Kidney glomerular epithelial cell (primary cell): Measurements from ENCODE around the gene FAM120A.

ENCODE experiments used
- DNase-seq: peaks from one replicate; lab custom pipeline; 2025; lab: John Stamatoyannopoulos, UW

The FAM120A gene

DNA sequence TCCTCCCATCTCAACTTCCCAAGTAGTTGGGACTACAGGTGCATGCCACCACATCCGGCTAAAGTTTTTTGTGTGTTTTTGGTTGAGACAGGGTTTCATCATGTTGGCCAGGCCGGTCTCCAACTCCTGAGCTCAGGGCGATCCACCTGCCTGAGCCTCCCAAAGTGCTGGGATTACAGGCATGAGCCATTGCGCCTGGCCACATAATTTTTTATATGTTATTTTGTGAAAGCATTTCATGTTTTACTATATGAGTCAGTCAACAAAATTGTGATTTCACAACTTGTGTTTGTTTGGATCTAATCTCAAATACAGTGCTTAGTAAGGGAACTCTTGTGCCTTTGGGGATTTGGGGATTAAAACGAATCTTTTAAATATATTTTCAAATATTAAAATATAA is 21.9 kb downstream of the FAM120A start:
- DNase-seq, result no peak

- DNase-seq, result no peak
Observed at GRCh38 chr9:93475108-93475507, 23.6 kb downstream of the FAM120A start.

- DNase-seq, result no peak
Observed at GRCh38 chr9:93475856-93476255, 24.4 kb downstream of the FAM120A start.

GRCh38 chr9:93476924-93477323 is 25.4 kb downstream of the FAM120A start:
- no peak for DNase-seq

DNA sequence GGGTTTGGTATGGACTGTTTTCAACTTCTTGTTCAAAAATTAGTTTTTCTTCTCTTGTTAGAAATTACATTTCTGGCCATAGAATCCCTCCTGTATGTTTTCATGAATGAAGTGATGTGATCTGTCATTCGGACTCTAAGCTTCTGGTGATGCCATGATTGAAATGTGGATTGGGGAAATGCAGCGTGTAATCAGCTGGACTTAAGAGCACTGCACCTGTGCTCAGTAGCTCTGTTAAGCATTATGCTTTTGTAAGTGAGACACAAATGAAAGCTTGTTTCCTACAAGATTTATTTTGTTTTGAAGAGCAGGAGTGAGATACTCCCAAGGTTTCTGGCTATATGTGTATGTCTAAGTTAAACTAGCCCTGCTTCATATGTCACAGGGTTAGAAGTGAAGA is 25.9 kb downstream of the FAM120A start:
- no peak for DNase-seq

DNA sequence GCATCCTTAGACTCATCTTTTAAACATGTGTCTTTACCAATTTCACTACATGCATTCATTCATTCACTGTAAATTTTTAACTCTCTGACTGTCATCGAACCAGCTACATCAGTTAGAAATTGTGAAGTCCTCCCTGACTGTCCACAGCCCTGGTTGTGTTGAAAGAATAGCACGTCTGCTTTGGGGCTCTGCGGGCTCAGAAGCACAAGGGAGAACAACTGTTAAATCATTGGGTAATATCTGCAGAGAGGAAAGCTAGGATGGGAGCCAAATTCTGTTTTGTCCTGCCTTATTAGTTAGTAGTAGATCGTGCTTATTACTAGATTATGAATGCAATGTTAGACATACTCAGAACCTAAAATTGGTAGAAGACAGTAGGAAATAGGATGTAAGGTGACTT is 28.2 kb downstream of the FAM120A start:
- DNase-seq, result no peak

DNA sequence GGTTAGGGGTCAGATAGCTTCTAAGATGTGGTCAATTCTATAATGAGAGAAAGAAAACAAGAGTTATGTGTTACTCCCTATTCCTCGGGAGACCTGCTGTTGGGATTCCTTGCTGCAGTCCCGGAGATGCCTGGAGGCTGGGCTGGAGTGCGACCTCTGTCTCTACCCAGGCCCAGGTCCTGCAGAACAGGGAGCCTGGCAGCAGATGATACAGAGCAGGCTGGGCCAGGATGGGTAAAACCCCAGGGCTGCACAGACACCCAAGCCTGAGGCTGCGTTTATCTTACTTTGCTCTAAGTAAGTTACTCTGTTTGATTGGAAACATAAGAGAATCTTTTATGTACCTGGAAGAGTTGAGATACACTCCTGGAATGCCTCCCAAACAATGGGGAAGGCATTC is 28.8 kb downstream of the FAM120A start:
- no peak for DNase-seq

GRCh38 chr9:93480728-93481324 is 29.3 kb downstream of the FAM120A start:
- DNase-seq, result no peak

DNA sequence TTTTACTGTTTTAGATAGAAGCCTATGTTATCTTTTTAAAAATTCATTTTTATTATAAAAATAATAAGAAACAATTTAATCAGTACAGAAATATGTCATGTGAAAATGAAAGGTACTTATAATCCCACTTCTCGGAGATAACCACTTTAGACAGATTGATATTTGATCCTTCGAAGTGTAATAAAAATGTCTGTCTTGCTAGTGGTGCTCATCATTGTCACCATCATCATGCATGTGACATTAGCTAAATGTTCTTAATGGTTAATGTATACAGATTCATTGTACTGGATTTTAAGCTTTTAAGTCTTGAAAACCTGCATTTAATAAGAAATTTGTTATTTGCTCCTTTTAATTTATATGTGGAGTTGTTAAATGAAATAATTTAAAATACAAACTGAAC is 32.0 kb downstream of the FAM120A start:
- DNase-seq, result no peak

- no peak for DNase-seq
Observed at GRCh38 chr9:93486268-93486667, 34.8 kb downstream of the FAM120A start.

- no peak for DNase-seq
Observed at GRCh38 chr9:93488244-93488643, 36.8 kb downstream of the FAM120A start.

GRCh38 chr9:93491593-93492232 is 40.2 kb downstream of the FAM120A start:
- DNase-seq, result no peak

DNA sequence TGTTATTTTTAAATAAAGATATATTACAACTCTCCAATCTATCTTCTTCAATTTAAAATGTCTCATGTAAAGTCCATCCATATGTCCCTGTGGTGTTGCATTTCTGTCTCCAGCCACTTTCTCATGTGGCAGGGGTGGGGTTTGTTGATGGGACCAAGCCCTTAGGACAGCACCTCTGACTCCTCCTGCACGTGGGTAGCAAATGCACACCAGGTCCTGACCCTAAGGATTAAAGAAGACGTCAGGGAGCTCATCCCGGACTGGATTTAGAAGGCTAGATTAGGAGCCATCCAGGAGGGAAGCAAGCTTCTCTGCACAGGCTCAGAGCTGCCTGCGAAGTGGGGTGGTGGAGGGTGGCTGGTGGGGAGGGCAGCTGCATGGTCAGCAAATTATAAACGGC is 40.8 kb downstream of the FAM120A start:
- no peak for DNase-seq

GRCh38 chr9:93493949-93494348 is 42.5 kb downstream of the FAM120A start:
- no peak for DNase-seq

DNA sequence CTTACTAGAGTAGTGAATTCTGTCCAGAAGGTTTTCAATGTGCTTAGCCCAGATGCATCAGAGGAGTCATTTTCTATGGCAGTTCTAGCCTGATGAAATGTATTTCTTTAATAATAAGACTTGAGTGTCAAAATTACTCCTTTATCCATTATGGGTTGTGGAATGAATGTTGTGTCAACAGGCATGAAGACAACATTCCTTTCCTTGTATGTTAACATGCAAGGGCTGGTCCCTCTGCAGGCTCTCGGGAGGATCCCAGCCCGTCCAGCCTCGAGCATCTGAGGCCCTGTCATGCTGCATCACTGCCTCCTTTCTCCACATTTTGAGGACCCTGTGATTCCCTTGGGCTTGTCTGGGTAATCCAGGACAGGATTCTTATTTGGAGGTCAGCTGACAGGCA is 44.8 kb downstream of the FAM120A start:
- DNase-seq, result no peak

GRCh38 chr9:93500571-93501298 is 49.2 kb downstream of the FAM120A start:
- no peak for DNase-seq

GRCh38 chr9:93501406-93501805 is 49.9 kb downstream of the FAM120A start:
- no peak for DNase-seq

GRCh38 chr9:93503381-93503780 is 51.9 kb downstream of the FAM120A start:
- no peak for DNase-seq

GRCh38 chr9:93505541-93506132 is 54.2 kb downstream of the FAM120A start:
- no peak for DNase-seq

GRCh38 chr9:93507768-93508167 is 56.3 kb downstream of the FAM120A start:
- DNase-seq, result no peak

DNA sequence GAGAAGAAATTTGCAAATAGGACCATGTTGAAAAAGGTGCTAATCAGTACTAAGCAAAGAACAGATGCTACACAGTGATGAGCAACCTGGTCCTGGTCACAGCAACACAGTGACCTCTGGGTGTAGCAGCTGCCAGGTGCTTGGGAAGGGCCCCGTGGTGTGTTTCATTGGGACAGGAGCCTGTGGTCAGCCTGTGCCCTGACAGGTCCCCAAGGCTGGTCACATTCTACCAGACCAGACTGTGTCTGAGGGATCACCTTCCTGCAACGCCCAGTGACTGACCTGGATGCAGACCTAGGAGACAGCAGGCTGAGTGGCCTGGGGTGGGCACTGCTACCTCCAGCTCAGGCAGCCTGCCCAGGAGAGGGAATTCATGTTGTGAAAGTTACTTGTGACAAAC is 56.7 kb downstream of the FAM120A start:
- no peak for DNase-seq

- no peak for DNase-seq
Observed at GRCh38 chr9:93509084-93509483, 57.6 kb downstream of the FAM120A start.

GRCh38 chr9:93510041-93510440 is 58.6 kb downstream of the FAM120A start:
- no peak for DNase-seq
